Panc1 (cell line): ENCODE data around the gene GSK3B. TPM values are rescaled to one million over a fixed set of nuclear protein-coding genes. Genes with fewer than 3 reads are reported as not detected.

Source experiments
- ATAC-seq: fragments of 200-7000 bp; cut with Tn5 transposase; 2 replicates; pipeline ENCODE4 v1.9.1; 2020; ENCODE audit warnings: mild to moderate bottlenecking, moderate library complexity
- BruUV-seq: library from RNA; stranded (reverse); fragments of 400-500 nt; replicated peaks from 2 replicates; lab custom pipeline; 2021; lab: Mats Ljungman, UMichigan
- CTCF ChIA-PET: fragments of 300-600 bp; sonication (Branson Sonifier 250); formaldehyde crosslinking; loops from one replicate; lab custom pipeline; 2022; ENCODE audit warnings: antibody characterized with exemption; lab: Charles Lee
- POLR2A ChIA-PET: fragments of 300-600 bp; sonication (Branson Sonifier 250); formaldehyde crosslinking; loops from one replicate; lab custom pipeline; 2022; ENCODE audit warnings: antibody characterized with exemption; lab: Charles Lee
- DNase-seq: peaks from one replicate; pipeline ENCODE4 v3.0.0-alpha.2; 2010; ENCODE audit warnings: low read depth, low spot score
- H3K27ac ChIP-seq: 2 replicates; pipeline ENCODE4 v1.5.1; 2011; ENCODE audit warnings: mild to moderate bottlenecking, low read length, inconsistent platforms
- H3K27me3 ChIP-seq: fragments of 200-500 bp; sonication (Bioruptor generic); 2 replicates; pipeline ENCODE4 v1.6.0; 2014; ENCODE audit warnings: low read length, inconsistent platforms; ENCODE audit not compliant: control insufficient read depth, insufficient read depth
- H3K36me3 ChIP-seq: fragments of 200-500 bp; sonication (Bioruptor generic); 2 replicates; pipeline ENCODE4 v1.5.1; 2014; ENCODE audit warnings: inconsistent platforms, mild to moderate bottlenecking, low read length, moderate library complexity; ENCODE audit not compliant: control insufficient read depth, insufficient read depth
- H3K4me1 ChIP-seq: 2 replicates; pipeline ENCODE4 v1.5.1; 2011; ENCODE audit warnings: inconsistent platforms, mild to moderate bottlenecking, low read length, moderate library complexity; ENCODE audit not compliant: control insufficient read depth, insufficient read depth
- H3K4me3 ChIP-seq, 2 experiments: 2 replicates each; pipeline ENCODE4 v1.5.1; 2011 to 2012; ENCODE audit warnings: low read depth in 2 of 2, low read length in 2 of 2, mild to moderate bottlenecking in 2 of 2, inconsistent platforms in 1 of 2, moderate library complexity in 1 of 2
- H3K9me3 ChIP-seq: fragments of 200-500 bp; sonication (Bioruptor generic); 2 replicates; pipeline ENCODE4 v1.5.1; 2014; ENCODE audit warnings: low read depth, mild to moderate bottlenecking, inconsistent platforms, low read length, moderate library complexity; ENCODE audit not compliant: control insufficient read depth, insufficient read depth
- POLR2AphosphoS5 ChIP-seq: IDR thresholded peaks from 2 replicates; pipeline ENCODE4 v1.6.1; 2012; ENCODE audit warnings: mild to moderate bottlenecking, low read depth, low read length, moderate library complexity
- SIN3A ChIP-seq: IDR thresholded peaks from 2 replicates; pipeline ENCODE4 v1.6.1; 2012; ENCODE audit warnings: low read depth, mild to moderate bottlenecking, low read length, moderate library complexity, borderline replicate concordance; ENCODE audit not compliant: insufficient read depth
- TCF7L2 ChIP-seq: IDR thresholded peaks from 2 replicates; pipeline ENCODE4 v1.6.1; 2011; ENCODE audit warnings: mild to moderate bottlenecking, low read depth, low read length, inconsistent platforms
- in situ Hi-C: cut with HindIII; loops from 2 replicates; pipeline ENCODE4 v1.10.0; 2016; ENCODE audit warnings: low sequenced_read_pairs, low pct_unique_long_range_greater_than_20kb
- intact Hi-C: fragments of 100-400 bp; cut with micrococcal nuclease; formaldehyde crosslinking; loops from one replicate; pipeline ENCODE4 v1.10.0; 2022; ENCODE audit not compliant: unreplicated experiment
- total RNA-seq: library from RNA; stranded (reverse); gene quantifications from one replicate; pipeline ENCODE4 v1.2.1, GENCODE V29; 2021; ENCODE audit not compliant: unreplicated experiment
- TF ChIP-seq, protein P1 (sequence below), 2 experiments: IDR thresholded peaks; 2 replicates each; pipeline ENCODE4 v1.6.1; 2011 to 2012; ENCODE audit warnings: low read depth in 2 of 2, control low read depth in 1 of 2, low read length in 1 of 2, mild to moderate bottlenecking in 1 of 2, moderate library complexity in 1 of 2; ENCODE audit not compliant: insufficient read depth in 1 of 2
- TF ChIP-seq, protein P2 (sequence below): fragments of 450-650 bp; IDR thresholded peaks from 2 replicates; pipeline ENCODE4 v1.5.1; 2017; ENCODE audit warnings: mild to moderate bottlenecking

GSK3B gene
- total RNA-seq, 1 experiment from 2014 or later = 35.3 TPM

- ChIA-PET CTCF (no interaction called here), POLR2A (no interaction called here)
- H3K27ac ChIP-seq = no peak overlapping the region
- DNase-seq (no peak), ATAC-seq (no peak)
- intact Hi-C loops = no loop called here
- no peaks in the 10 kb centered on the region for H3K27me3 ChIP-seq
- H3K9me3 ChIP-seq = no peaks in the 10 kb centered on the region
- H3K4me1 ChIP-seq = no peaks in the 10 kb centered on the region
- no peaks in the 10 kb centered on the region for H3K36me3 ChIP-seq
- H3K4me3 ChIP-seq = no peak overlapping the region
- in situ Hi-C loops = no loop called here
- BruUV-seq = no TSS peak
- TF ChIP-seq TCF7L2 (no peak), SIN3A (no peak), POLR2AphosphoS5 (no peak)
- TF ChIP-seq, protein P1, sequence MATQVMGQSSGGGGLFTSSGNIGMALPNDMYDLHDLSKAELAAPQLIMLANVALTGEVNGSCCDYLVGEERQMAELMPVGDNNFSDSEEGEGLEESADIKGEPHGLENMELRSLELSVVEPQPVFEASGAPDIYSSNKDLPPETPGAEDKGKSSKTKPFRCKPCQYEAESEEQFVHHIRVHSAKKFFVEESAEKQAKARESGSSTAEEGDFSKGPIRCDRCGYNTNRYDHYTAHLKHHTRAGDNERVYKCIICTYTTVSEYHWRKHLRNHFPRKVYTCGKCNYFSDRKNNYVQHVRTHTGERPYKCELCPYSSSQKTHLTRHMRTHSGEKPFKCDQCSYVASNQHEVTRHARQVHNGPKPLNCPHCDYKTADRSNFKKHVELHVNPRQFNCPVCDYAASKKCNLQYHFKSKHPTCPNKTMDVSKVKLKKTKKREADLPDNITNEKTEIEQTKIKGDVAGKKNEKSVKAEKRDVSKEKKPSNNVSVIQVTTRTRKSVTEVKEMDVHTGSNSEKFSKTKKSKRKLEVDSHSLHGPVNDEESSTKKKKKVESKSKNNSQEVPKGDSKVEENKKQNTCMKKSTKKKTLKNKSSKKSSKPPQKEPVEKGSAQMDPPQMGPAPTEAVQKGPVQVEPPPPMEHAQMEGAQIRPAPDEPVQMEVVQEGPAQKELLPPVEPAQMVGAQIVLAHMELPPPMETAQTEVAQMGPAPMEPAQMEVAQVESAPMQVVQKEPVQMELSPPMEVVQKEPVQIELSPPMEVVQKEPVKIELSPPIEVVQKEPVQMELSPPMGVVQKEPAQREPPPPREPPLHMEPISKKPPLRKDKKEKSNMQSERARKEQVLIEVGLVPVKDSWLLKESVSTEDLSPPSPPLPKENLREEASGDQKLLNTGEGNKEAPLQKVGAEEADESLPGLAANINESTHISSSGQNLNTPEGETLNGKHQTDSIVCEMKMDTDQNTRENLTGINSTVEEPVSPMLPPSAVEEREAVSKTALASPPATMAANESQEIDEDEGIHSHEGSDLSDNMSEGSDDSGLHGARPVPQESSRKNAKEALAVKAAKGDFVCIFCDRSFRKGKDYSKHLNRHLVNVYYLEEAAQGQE (IDR thresholded peaks at IDR 0.05; ENCODE audit: insufficient read depth in 1 of 2, low read depth in 2 of 2, low read length in 1 of 2) = no peak
- TF ChIP-seq, protein P2, sequence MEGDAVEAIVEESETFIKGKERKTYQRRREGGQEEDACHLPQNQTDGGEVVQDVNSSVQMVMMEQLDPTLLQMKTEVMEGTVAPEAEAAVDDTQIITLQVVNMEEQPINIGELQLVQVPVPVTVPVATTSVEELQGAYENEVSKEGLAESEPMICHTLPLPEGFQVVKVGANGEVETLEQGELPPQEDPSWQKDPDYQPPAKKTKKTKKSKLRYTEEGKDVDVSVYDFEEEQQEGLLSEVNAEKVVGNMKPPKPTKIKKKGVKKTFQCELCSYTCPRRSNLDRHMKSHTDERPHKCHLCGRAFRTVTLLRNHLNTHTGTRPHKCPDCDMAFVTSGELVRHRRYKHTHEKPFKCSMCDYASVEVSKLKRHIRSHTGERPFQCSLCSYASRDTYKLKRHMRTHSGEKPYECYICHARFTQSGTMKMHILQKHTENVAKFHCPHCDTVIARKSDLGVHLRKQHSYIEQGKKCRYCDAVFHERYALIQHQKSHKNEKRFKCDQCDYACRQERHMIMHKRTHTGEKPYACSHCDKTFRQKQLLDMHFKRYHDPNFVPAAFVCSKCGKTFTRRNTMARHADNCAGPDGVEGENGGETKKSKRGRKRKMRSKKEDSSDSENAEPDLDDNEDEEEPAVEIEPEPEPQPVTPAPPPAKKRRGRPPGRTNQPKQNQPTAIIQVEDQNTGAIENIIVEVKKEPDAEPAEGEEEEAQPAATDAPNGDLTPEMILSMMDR = no peak
Measured at GRCh38 chr3:119871571-119871970, 222.7 kb downstream of the GSK3B start.

DNA sequence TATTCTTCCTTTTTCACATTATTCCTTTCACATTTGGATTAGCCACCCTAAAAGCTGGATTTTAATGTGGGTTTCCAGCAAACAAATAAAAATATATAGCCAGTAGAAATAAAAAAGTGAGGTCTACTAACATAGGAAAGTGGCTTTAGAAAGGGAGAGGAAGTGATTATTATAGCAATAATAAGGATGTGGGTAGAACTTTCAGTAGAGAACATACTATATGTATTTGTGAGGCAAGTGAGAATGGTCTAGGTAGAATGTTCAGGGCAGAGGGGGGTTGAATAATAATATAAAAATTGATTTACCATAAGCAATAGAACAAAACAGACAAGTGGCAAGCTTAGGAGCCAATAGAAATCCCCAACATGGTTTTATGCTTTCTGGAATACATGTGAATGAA, 223.7 kb downstream of the GSK3B start:
- H3K4me3 ChIP-seq = no peak overlapping the region
- ATAC-seq (no peak), DNase-seq (no peak)
- POLR2A ChIA-PET = no interaction called here
- H3K27ac ChIP-seq = no peak overlapping the region
- no peaks in the 10 kb centered on the region for H3K36me3 ChIP-seq
- BruUV-seq = no TSS peak
- in situ Hi-C loops (no loop called here), intact Hi-C loops (no loop called here)
- no peaks in the 10 kb centered on the region for H3K27me3 ChIP-seq
- no peaks in the 10 kb centered on the region for H3K4me1 ChIP-seq
- CTCF ChIA-PET = no interaction called here
- H3K9me3 ChIP-seq = no peaks in the 10 kb centered on the region
- TF ChIP-seq, protein P2 = no peak
- TF ChIP-seq TCF7L2 (no peak), SIN3A (no peak), POLR2AphosphoS5 (no peak)
- TF ChIP-seq, protein P1 (IDR thresholded peaks at IDR 0.05; ENCODE audit: insufficient read depth in 1 of 2, low read depth in 2 of 2, low read length in 1 of 2) = no peak
